GM18868 (cell line): ENCODE results near the gene MMP24.
"Not testable (repeated sequence)": the region's sequence is repeated elsewhere in the genome, so short reads cannot be mapped to it uniquely, and the experiment has no call there.

Experiments
- ATAC-seq: cut with Tn5 transposase; IDR thresholded peaks from one replicate; pipeline ENCODE4 v1.9.1; 2021; ENCODE audit warnings: mild to moderate bottlenecking, moderate library complexity; ENCODE audit not compliant: unreplicated experiment

Gene MMP24

DNA sequence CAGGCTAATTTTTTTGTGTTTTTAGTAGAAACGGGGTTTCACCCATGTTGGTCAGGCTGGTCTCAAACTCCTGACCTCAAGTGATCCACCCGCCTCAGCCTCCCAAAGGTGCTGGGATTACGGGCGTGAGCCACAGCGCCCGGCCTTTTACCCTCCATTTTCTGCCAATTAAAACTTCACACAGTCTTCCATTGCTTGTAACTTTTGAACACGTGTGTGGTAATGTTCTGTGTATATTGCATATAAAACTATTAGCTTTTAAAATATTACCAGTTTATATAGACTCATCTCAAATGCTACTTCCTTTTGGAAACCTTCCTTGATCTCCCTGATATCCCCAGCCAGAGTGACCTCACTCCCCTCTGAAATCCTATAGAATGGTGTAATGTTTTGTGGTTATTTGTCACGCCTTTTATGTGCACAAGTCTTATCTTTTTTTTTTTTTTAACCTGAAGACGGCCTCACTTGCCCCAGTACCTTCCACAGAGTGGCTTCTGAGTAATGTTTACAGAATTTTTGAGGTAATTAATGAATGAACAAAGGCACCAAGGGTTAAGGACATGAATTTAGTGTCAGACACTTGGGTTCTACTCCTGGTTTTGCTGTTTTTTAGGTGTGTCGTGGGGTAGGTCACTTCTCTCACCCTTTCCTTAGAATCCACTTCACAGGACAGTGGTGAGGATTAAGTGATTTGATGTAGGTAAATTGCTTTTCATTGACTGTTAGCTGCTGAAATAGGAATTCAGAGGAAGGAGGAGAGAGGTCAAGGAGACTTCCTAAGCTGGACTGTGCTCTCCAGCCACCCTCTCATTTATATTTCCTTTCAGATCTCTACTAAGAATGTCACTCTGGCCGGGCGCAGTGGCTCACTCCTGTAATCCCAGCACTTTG, 11.2 kb upstream of the MMP24 start:
- no peak for ATAC-seq

- no peak for ATAC-seq
Observed at GRCh38 chr20:35216541-35216940, 9.9 kb upstream of the MMP24 start.

- ATAC-seq, result no peak
Observed at GRCh38 chr20:35223941-35224340, 2.5 kb upstream of the MMP24 start.

- no peak for ATAC-seq
Observed at GRCh38 chr20:35224536-35224935, 2.0 kb upstream of the MMP24 start.

DNA sequence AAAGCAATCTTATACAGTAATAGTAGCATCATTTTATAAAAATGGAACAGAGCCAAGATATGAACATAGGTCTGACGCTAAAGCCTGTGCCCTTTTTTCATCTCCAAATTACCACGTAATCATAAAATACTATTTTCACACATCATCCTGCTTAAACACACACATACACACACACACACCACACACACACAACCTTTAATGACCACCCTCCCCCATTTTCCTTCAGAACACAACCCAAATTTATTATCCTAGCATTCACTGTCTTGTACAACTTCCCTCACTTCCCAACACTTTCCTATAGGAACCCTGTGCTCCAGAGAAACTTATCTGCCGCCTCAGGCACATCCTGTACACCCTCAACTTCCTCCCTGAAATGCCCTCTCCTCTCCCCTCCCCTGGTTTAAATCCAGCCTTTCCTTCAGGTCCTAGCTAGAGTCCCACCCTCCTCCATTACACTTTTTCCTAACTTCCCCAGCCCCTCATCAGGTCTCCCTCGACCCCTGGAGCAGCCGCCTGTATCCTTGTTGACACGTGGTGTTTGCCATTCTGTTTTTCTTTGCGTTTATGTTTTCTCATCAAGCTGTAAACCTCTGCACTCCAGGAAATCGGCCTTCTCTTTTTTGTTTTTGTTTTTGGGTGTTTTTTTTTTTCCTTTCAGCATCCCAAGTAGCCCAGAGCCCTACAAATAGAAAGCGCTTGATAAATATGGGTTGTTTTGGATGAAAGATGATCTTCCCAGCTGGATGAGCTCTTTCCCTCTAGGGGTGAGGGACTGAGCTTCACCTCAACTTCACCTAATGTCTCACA, 968 bp upstream of the MMP24 start:
- ATAC-seq, result no peak

GRCh38 chr20:35226884-35227681, 593 bp downstream of the MMP24 start:
- no peak for ATAC-seq

GRCh38 chr20:35232575-35232974, 6.1 kb downstream of the MMP24 start:
- ATAC-seq, result no peak

DNA sequence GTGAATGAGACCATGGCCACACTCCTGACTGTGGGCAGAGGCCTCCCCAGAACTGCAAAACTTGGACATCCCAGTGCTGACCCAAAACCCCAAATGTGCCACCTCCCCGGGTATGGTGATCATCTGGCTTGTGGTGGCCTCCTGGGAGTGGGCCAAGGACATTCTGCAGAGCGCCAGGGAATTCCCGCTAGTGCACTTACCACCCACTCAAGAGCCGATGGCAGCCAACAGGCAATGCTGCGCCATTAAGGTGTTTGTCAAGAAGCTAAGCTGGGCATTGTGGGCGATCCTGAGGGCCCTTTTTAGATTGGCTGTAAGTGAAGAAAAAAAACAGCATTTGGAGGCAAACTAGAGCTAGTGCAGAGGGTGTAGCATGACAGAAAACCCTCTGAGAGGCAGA, 9.4 kb downstream of the MMP24 start:
- no peak for ATAC-seq

DNA sequence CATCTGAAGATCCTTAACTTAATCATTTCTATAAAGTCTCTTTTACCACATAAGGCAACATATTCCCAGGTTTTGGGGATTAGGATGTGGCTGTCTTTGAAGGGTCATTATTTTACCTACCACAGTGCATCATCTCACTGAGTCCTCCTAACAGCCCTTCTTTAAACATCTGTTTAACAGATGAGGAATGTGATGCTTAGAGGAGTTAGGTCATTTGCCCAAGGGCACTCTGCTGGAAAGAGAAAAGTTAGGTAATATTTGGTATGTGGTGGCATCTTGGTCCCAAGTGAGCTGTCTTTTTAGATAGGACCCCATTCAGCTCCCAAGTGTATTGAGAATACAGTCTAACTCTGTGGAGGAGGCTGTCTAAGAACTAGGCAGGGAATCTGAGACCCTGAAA, 11.0 kb downstream of the MMP24 start:
- ATAC-seq, result no peak

GRCh38 chr20:35238170-35238569, 11.7 kb downstream of the MMP24 start:
- ATAC-seq, result no peak

GRCh38 chr20:35238735-35239134, 12.2 kb downstream of the MMP24 start:
- no peak for ATAC-seq

- ATAC-seq, result no peak
Observed at GRCh38 chr20:35240083-35240810, 13.8 kb downstream of the MMP24 start.

- ATAC-seq, result no peak
Observed at GRCh38 chr20:35240811-35241293, 14.4 kb downstream of the MMP24 start.

- ATAC-seq, result no peak
Observed at GRCh38 chr20:35243317-35243716, 16.8 kb downstream of the MMP24 start.

- no peak for ATAC-seq
Observed at GRCh38 chr20:35243986-35244385, 17.5 kb downstream of the MMP24 start.

DNA sequence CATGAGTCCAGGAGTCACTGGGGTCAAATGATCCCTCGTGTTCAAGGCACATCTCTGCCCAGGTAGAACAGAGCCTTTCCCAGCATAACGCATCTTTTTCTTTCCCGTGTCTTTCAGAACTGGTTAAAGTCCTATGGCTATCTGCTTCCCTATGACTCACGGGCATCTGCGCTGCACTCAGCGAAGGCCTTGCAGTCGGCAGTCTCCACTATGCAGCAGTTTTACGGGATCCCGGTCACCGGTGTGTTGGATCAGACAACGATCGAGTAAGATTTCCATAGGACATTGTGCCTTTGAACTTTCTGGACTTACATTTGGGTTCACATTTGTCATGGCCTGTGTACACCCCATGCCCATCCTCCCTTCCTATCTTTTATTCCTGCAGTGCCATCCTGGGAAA, 20.2 kb downstream of the MMP24 start:
- no peak for ATAC-seq

GRCh38 chr20:35248641-35249475, 22.4 kb downstream of the MMP24 start:
- no peak for ATAC-seq

- no peak for ATAC-seq
Observed at GRCh38 chr20:35251613-35251940, 25.1 kb downstream of the MMP24 start.

DNA sequence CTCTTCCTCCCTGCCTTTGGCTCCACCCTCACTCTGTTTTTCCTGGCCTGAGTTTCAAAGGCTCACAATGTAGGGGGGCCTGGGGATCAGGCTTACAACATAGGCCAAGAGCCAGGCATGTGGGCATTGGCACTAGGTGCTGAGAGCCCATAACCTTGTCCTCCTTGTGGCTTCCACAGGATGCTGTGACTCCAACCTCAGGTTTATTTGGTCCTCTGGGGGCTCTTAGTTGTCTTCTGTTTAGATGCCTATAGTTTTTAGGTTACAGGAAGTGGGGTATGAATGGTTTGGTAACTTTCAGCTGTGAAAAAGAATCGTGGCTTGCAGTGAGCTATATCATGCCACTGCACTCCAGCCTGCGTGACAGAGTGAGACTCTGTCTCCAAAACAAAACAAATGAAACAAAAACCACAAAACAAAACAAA, 25.6 kb downstream of the MMP24 start:
- peak; percentile 54 for ATAC-seq

DNA sequence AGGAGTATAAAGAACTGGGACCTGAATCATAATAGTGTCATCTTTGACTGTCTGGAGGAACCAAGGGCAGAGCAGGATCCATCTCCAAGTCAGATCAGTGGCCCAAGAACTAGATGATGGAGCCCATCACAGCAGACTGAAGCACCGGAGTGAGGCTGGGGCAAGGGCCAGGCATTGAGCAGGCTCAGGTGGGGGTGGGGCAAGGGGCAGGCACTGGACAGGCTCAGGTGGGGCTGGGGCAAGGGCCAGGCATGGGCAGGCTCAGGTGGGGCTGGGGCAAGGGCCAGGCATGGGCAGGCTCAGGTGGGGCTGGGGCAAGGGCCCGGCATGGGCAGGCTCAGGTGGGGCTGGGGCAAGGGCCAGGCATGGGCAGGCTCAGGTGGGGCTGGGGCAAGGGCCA, 26.1 kb downstream of the MMP24 start:
- not testable (repeated sequence) for ATAC-seq
